Esophagus muscularis mucosa (tissue), 4 donors: ENCODE measurements around the gene OBI1.

Experiments
- EP300 ChIP-seq: sonication (generic); formaldehyde crosslinking; IDR thresholded peaks from one replicate; pipeline ENCODE4 v1.6.1; 2017; ENCODE audit warnings: antibody characterized with exemption
- POLR2A ChIP-seq: fragments of 450-650 bp; IDR thresholded peaks from one replicate; pipeline ENCODE4 v1.6.1; 2017; ENCODE audit warnings: antibody characterized with exemption, moderate library complexity, mild to moderate bottlenecking, low read depth
- POLR2AphosphoS5 ChIP-seq, 2 donors: sonication (generic); formaldehyde crosslinking; IDR thresholded peaks; one replicate each; pipeline ENCODE4 v1.6.1; 2017; ENCODE audit warnings: antibody characterized with exemption in 2 of 2
- TF ChIP-seq, protein P1 (sequence below), 3 experiments: fragments of 200-600 bp in 2 of 3; fragments of 450-650 bp in 1 of 3; sonication (generic) in 2 of 3; IDR thresholded peaks; one replicate each; pipeline ENCODE4 v1.5.1; 2017 to 2019; ENCODE audit warnings: antibody characterized with exemption in 3 of 3, mild to moderate bottlenecking in 2 of 3, moderate library complexity in 1 of 3

DNA sequence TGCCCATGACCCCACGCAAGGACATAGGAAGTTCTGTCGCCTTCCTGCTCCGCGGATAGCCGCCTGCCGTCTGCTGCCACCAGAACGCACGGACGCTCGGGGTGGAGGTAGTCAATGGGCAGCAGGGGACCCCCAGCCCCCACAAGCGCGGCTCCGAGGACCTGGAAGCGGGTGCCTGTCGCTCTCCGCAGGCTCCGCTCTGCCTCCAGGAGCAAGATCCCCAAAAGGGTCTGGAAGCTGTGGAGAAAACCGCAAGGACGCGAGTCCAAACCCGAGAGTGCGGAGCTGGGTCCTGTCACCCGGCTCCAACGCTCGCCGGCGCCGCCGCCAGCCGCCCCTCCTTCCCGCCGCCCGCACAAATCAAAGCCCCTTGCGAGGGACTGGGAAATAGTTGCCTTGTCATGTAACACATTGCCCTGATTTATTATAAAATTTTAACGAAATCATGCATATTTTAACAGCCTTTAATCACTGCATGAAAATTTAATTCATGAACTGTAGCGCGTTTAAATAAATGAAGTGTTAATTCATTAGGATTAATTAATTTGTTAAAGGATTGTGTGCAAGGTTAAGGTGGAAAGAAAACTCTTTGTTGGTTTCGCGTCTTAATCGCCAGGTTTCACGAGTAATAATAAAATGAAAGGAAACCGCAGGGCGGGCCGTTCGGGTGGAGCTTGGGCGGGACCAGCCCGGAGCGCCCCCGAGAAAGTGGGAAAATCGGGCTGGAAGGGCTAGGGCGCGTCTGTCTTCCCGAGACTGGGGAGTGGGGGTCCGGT is 50.1 kb downstream of the OBI1 start:
- TF ChIP-seq, protein P1, sequence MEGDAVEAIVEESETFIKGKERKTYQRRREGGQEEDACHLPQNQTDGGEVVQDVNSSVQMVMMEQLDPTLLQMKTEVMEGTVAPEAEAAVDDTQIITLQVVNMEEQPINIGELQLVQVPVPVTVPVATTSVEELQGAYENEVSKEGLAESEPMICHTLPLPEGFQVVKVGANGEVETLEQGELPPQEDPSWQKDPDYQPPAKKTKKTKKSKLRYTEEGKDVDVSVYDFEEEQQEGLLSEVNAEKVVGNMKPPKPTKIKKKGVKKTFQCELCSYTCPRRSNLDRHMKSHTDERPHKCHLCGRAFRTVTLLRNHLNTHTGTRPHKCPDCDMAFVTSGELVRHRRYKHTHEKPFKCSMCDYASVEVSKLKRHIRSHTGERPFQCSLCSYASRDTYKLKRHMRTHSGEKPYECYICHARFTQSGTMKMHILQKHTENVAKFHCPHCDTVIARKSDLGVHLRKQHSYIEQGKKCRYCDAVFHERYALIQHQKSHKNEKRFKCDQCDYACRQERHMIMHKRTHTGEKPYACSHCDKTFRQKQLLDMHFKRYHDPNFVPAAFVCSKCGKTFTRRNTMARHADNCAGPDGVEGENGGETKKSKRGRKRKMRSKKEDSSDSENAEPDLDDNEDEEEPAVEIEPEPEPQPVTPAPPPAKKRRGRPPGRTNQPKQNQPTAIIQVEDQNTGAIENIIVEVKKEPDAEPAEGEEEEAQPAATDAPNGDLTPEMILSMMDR (IDR thresholded peaks at IDR 0.05), result no peak
- TF ChIP-seq POLR2A (no peak), POLR2AphosphoS5 (IDR thresholded peaks at IDR 0.05) (no peak), EP300 (no peak)
